GM06990 (cell line): ENCODE data around the gene GTF3C1.
A peak's percentile ranks its signal among the peaks of the same experiment; 100 is the strongest.

Experiments
- DNase-seq: peaks from one replicate; pipeline ENCODE4 v3.0.0-alpha.2; 2011; ENCODE audit not compliant: insufficient read length; ENCODE audit errors: extremely low read depth
- H3K27me3 ChIP-seq: replicated peaks from 2 replicates; pipeline ENCODE4 v1.6.0; 2011; ENCODE audit warnings: low read length; ENCODE audit not compliant: control insufficient read depth, insufficient read depth
- H3K36me3 ChIP-seq: 2 replicates; pipeline ENCODE4 v1.5.1; 2011; ENCODE audit warnings: low read length; ENCODE audit not compliant: control insufficient read depth, insufficient read depth
- H3K4me3 ChIP-seq: replicated peaks from 2 replicates; pipeline ENCODE4 v1.5.1; 2011; ENCODE audit warnings: low read depth, mild to moderate bottlenecking, control low read depth, low read length
- TF ChIP-seq, protein P1 (sequence below): IDR thresholded peaks from 2 replicates; pipeline ENCODE4 v1.5.1; 2011; ENCODE audit warnings: low read length, control low read depth, mild to moderate bottlenecking, inconsistent platforms; ENCODE audit not compliant: insufficient read depth, poor library complexity, severe bottlenecking

Gene GTF3C1

GRCh38 chr16:27410761-27411160, 139.0 kb downstream of the GTF3C1 start:
- no peak for DNase-seq
- H3K27me3 ChIP-seq: no peaks in the 10 kb centered on the region
- H3K4me3 ChIP-seq: 0 out of 2 replicates have a peak overlapping the region, but pooled peaks have one; percentile 2
- TF ChIP-seq, protein P1, sequence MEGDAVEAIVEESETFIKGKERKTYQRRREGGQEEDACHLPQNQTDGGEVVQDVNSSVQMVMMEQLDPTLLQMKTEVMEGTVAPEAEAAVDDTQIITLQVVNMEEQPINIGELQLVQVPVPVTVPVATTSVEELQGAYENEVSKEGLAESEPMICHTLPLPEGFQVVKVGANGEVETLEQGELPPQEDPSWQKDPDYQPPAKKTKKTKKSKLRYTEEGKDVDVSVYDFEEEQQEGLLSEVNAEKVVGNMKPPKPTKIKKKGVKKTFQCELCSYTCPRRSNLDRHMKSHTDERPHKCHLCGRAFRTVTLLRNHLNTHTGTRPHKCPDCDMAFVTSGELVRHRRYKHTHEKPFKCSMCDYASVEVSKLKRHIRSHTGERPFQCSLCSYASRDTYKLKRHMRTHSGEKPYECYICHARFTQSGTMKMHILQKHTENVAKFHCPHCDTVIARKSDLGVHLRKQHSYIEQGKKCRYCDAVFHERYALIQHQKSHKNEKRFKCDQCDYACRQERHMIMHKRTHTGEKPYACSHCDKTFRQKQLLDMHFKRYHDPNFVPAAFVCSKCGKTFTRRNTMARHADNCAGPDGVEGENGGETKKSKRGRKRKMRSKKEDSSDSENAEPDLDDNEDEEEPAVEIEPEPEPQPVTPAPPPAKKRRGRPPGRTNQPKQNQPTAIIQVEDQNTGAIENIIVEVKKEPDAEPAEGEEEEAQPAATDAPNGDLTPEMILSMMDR: no peak
- H3K36me3 ChIP-seq: peaks cover 10% of the 10 kb centered on the region
